GM06990 (cell line): ENCODE data around the gene SPECC1L.

Experiments used
- DNase-seq: peaks from one replicate; pipeline ENCODE4 v3.0.0-alpha.2; 2011; ENCODE audit not compliant: insufficient read length; ENCODE audit errors: extremely low read depth
- H3K27me3 ChIP-seq: replicated peaks from 2 replicates; pipeline ENCODE4 v1.6.0; 2011; ENCODE audit warnings: low read length; ENCODE audit not compliant: control insufficient read depth, insufficient read depth
- H3K36me3 ChIP-seq: 2 replicates; pipeline ENCODE4 v1.5.1; 2011; ENCODE audit warnings: low read length; ENCODE audit not compliant: control insufficient read depth, insufficient read depth
- H3K4me3 ChIP-seq: replicated peaks from 2 replicates; pipeline ENCODE4 v1.5.1; 2011; ENCODE audit warnings: low read depth, mild to moderate bottlenecking, control low read depth, low read length
- TF ChIP-seq, protein P1 (sequence below): IDR thresholded peaks from 2 replicates; pipeline ENCODE4 v1.5.1; 2011; ENCODE audit warnings: low read length, control low read depth, mild to moderate bottlenecking, inconsistent platforms; ENCODE audit not compliant: insufficient read depth, poor library complexity, severe bottlenecking

Gene SPECC1L

DNA sequence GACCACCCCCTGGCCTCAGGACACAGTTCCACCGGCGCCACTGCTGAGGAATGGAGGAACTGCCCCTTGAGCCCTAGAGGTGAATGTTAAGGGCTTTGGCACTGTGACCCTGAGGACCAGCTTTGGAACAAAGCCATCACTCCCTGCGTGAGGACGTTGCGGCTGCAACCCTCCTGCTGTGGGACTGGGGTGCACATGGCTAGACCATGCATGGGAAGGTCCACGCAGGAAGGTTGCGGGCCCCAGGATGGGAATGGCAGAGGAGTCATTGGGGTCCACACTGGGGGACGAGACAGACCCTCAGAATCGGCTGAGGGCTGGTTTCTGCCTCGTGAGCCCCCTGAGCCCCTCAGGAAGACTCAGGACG is 150.3 kb downstream of the SPECC1L start:
- TF ChIP-seq, protein P1, sequence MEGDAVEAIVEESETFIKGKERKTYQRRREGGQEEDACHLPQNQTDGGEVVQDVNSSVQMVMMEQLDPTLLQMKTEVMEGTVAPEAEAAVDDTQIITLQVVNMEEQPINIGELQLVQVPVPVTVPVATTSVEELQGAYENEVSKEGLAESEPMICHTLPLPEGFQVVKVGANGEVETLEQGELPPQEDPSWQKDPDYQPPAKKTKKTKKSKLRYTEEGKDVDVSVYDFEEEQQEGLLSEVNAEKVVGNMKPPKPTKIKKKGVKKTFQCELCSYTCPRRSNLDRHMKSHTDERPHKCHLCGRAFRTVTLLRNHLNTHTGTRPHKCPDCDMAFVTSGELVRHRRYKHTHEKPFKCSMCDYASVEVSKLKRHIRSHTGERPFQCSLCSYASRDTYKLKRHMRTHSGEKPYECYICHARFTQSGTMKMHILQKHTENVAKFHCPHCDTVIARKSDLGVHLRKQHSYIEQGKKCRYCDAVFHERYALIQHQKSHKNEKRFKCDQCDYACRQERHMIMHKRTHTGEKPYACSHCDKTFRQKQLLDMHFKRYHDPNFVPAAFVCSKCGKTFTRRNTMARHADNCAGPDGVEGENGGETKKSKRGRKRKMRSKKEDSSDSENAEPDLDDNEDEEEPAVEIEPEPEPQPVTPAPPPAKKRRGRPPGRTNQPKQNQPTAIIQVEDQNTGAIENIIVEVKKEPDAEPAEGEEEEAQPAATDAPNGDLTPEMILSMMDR = no peak
- DNase-seq = no peak
- Histone ChIP-seq H3K36me3 (peaks cover 2% of the 10 kb centered on the region), H3K4me3 (no peak overlapping the region), H3K27me3 (no peaks in the 10 kb centered on the region)

DNA sequence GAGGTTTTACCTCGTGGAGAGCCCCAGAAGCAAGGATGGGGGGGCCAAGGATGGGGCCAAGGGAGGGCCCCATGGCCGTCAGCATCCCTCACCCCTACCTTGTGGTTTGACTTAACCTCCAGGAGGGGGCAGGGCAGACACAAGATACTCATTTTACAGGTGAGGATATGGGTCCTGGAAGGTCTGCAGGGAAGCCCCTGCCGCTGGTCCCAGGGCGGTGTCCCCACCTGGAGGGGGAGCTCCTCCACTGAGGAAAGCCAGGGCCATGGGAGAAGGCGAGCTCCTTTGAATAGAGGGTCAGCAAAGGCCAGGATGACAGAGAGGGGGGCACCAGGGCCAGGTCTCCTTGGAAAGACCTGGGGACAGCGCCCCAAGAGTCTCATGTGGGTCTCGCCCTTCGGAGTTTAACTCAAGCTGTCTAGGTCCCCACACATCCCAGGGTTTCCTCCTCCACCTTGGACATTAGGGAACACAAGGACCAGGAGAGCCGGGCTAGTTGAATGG is 150.8 kb downstream of the SPECC1L start:
- DNase-seq = no peak
- Histone ChIP-seq H3K27me3 (no peaks in the 10 kb centered on the region), H3K4me3 (no peak overlapping the region), H3K36me3 (no peaks in the 10 kb centered on the region; the same call in 1 of the 2 replicates)
- TF ChIP-seq, protein P1 = peak; percentile 49

GRCh38 chr22:24422102-24422665 is 151.6 kb downstream of the SPECC1L start:
- H3K4me3 ChIP-seq = no peak overlapping the region
- no peaks in the 10 kb centered on the region; the same call in 1 of the 2 replicates for H3K36me3 ChIP-seq
- TF ChIP-seq, protein P1 = no peak
- no peaks in the 10 kb centered on the region for H3K27me3 ChIP-seq
- DNase-seq = no peak

DNA sequence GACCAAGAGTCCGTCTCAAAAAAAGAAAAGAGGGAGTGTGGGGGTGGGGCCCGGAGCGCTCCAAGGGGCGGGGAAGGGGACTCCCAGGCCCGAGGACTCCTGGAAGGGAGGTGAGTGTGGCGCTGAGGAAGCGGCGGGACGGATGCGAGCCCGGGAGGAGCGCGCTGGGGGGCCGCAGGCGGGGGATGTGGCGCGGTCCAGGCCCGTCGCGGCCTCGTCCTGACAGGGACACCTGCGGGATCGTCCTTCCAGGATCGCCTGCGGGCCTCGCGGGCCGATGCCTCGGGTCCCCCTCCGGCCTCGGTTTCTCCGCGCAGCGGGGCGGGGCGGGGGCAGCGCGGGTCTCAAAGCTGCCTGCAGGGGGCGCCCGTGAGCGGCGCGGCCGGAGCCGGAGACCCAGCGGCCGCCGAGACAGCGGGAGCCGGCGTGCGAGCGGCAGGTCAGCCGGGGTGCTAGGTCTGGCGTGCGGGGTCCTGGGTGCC is 152.9 kb downstream of the SPECC1L start:
- TF ChIP-seq, protein P1 = peak; percentile 23
- DNase-seq = peak; percentile 72
- peak overlapping the region; percentile 81 for H3K4me3 ChIP-seq

GRCh38 chr22:24424001-24424900 is 153.6 kb downstream of the SPECC1L start:
- TF ChIP-seq, protein P1 = no peak
- DNase-seq = peak; percentile 60
- peak overlapping the region; percentile 81 for H3K4me3 ChIP-seq

More for the DNA sequence above, 152.9 kb downstream of the SPECC1L start:
- Histone ChIP-seq H3K36me3 (no peaks in the 10 kb centered on the region), H3K27me3 (no peaks in the 10 kb centered on the region)

More at GRCh38 chr22:24424001-24424900, 153.6 kb downstream of the SPECC1L start:
- Histone ChIP-seq H3K36me3 (no peaks in the 10 kb centered on the region), H3K27me3 (no peaks in the 10 kb centered on the region)
